K562 (cell line): Measurements from ENCODE around the gene HEPACAM2. TPM values are rescaled to one million over a fixed set of nuclear protein-coding genes. Genes with fewer than 3 reads are reported as not detected.

ENCODE experiments used
- ATAC-seq: fragments of 200-7000 bp; cut with Tn5 transposase; 3 replicates; pipeline ENCODE4 v1.9.1; 2020; ENCODE audit warnings: moderate library complexity
- BruUV-seq: library from RNA; stranded (reverse); fragments of 400-500 nt; replicated peaks from 2 replicates; lab custom pipeline; 2021; lab: Mats Ljungman, UMichigan
- CTCF ChIA-PET: fragments of 300-600 bp; formaldehyde crosslinking; extraction: SDS; loops from one replicate; lab custom pipeline; 2021; ENCODE audit warnings: low intra/inter-chr PET ratio; lab: Yijun Ruan, JAX
- POLR2A ChIA-PET: fragments of 300-600, 350-650 bp; sonication (Branson Sonifier 250); formaldehyde crosslinking; extraction: SDS; loops from one replicate; lab custom pipeline; 2021; ENCODE audit warnings: antibody characterized with exemption, inconsistent platforms; lab: Yijun Ruan, JAX
- DNase-seq, 4 experiments: peaks; one replicate each; pipeline versions ENCODE4 v3.0.0 to v3.0.0-alpha.2; 2011 to 2018; ENCODE audit warnings: low spot score in 3 of 4, mixed read lengths in 3 of 4; ENCODE audit errors: extremely low read depth in 1 of 4
- FAIRE-seq: peaks from 2 replicates; lab custom pipeline; 2011; peaks lifted over from hg19 to GRCh38; lab: Jason Lieb, UNC
- H2AFZ ChIP-seq: 2 replicates; pipeline ENCODE4 v1.6.0; 2011; ENCODE audit warnings: low read depth, low read length, control low read depth, inconsistent platforms
- H3K27ac ChIP-seq: fragments of 200-600 bp; 3 replicates; pipeline ENCODE4 v1.8.0; 2011; ENCODE audit warnings: low read depth, mild to moderate bottlenecking, control low read depth, inconsistent platforms, low read length, moderate library complexity, mixed read lengths; ENCODE audit errors: extremely low read depth
- H3K27me3 ChIP-seq, 2 experiments: fragments of 300-600 bp in 1 of 2; 2 replicates in 1 of 2; 3 replicates in 1 of 2; pipeline versions ENCODE4 v1.6.0 to v1.8.0; 2011; ENCODE audit warnings: inconsistent platforms in 2 of 2, low read length in 2 of 2, mild to moderate bottlenecking in 1 of 2, mixed read lengths in 1 of 2, moderate library complexity in 1 of 2; ENCODE audit not compliant: control insufficient read depth in 2 of 2, insufficient read depth in 2 of 2
- H3K36me3 ChIP-seq: fragments of 300-600 bp; 3 replicates; pipeline ENCODE4 v1.8.0; 2011; ENCODE audit warnings: mild to moderate bottlenecking, low read length, inconsistent platforms; ENCODE audit not compliant: control insufficient read depth, insufficient read depth
- H3K4me1 ChIP-seq, 2 experiments: fragments of 200-600 bp in 1 of 2; replicated peaks in 1 of 2; 2 replicates in 1 of 2; 3 replicates in 1 of 2; pipeline versions ENCODE4 v1.5.1 to v1.8.0; 2011; ENCODE audit warnings: inconsistent platforms in 2 of 2, low read length in 2 of 2, mild to moderate bottlenecking in 1 of 2, mixed read lengths in 1 of 2, moderate library complexity in 1 of 2; ENCODE audit not compliant: control insufficient read depth in 2 of 2, insufficient read depth in 2 of 2
- H3K4me2 ChIP-seq: 2 replicates; pipeline ENCODE4 v1.6.1; 2011; ENCODE audit warnings: low read length, control low read depth, inconsistent platforms, mixed read lengths; ENCODE audit not compliant: insufficient read depth
- H3K4me3 ChIP-seq: fragments of 200-600 bp; sonication (generic), shearing (Covaris generic); 2 replicates; pipeline ENCODE4 v1.5.1; 2016; ENCODE audit warnings: control low read depth, inconsistent platforms
- H3K79me2 ChIP-seq: fragments of 200-600 bp; 3 replicates; pipeline ENCODE4 v1.8.0; 2011; ENCODE audit warnings: low read length, inconsistent platforms; ENCODE audit not compliant: control insufficient read depth, insufficient read depth
- H3K9ac ChIP-seq, 2 experiments: 2 replicates each; pipeline versions ENCODE4 v1.6.0 to v1.6.1; 2011; ENCODE audit warnings: low read depth in 2 of 2, low read length in 2 of 2, control low read depth in 1 of 2, inconsistent platforms in 1 of 2, mild to moderate bottlenecking in 1 of 2, mixed read lengths in 1 of 2; ENCODE audit not compliant: insufficient read depth in 1 of 2
- H3K9me1 ChIP-seq: one replicate; pipeline ENCODE4 v1.6.0; 2011; ENCODE audit warnings: inconsistent platforms, mild to moderate bottlenecking, low read length, moderate library complexity; ENCODE audit not compliant: control insufficient read depth, insufficient read depth
- H3K9me3 ChIP-seq: replicated peaks from 2 replicates; pipeline ENCODE4 v1.5.1; 2011; ENCODE audit warnings: low read depth, low read length, inconsistent platforms; ENCODE audit not compliant: control insufficient read depth, insufficient read depth
- H4K20me1 ChIP-seq: replicated peaks from 2 replicates; pipeline ENCODE4 v1.6.1; 2011; ENCODE audit warnings: low read length, inconsistent platforms, mixed read lengths; ENCODE audit not compliant: control insufficient read depth, insufficient read depth
- CGGBP1 ChIP-seq: fragments of 250-450 bp; sonication (Bioruptor Pico); IDR thresholded peaks from 2 replicates; pipeline ENCODE4 v1.9.0; 2021; ENCODE audit warnings: mild to moderate bottlenecking
- FOXP1 ChIP-seq: sonication (generic); formaldehyde crosslinking; IDR thresholded peaks from 2 replicates; pipeline ENCODE4 v1.8.0; 2022; ENCODE audit warnings: mild to moderate bottlenecking, missing genetic modification reagents
- GATA2 ChIP-seq: sonication (generic); formaldehyde crosslinking; IDR thresholded peaks from 2 replicates; pipeline ENCODE4 v1.4.0; 2020; ENCODE audit warnings: mild to moderate bottlenecking, missing genetic modification reagents
- KAT7 ChIP-seq: sonication (generic); formaldehyde crosslinking; IDR thresholded peaks from 2 replicates; pipeline ENCODE4 v1.8.0; 2022; ENCODE audit warnings: missing genetic modification reagents, mild to moderate bottlenecking, borderline replicate concordance
- KLF16 ChIP-seq: IDR thresholded peaks from 2 replicates; pipeline ENCODE4 v1.6.1; 2016; ENCODE audit warnings: antibody characterized with exemption
- SUPT5H ChIP-seq: fragments of 450-650 bp; IDR thresholded peaks from 2 replicates; pipeline ENCODE4 v1.6.1; 2016
- ZFPM2 ChIP-seq: fragments of 250-450 bp; sonication (Bioruptor Pico); IDR thresholded peaks from 2 replicates; pipeline ENCODE4 v1.5.1; 2022; ENCODE audit warnings: mild to moderate bottlenecking
- ZNF583 ChIP-seq: fragments of 250-450 bp; sonication (Bioruptor Pico); IDR thresholded peaks from 2 replicates; pipeline ENCODE4 v1.4.0; 2020
- WGBS: fragments of 100-300 bp; shearing (Covaris generic); methylation state at CpG from one replicate; pipeline ENCODE4 v1.1.6; 2016; ENCODE audit warnings: low coverage, mixed read lengths; ENCODE audit not compliant: insufficient coverage; ENCODE audit errors: missing lambda C conversion rate; 5-methylcytosine and 5-hydroxymethylcytosine counted together
- in situ Hi-C: fragments of 300-500 bp; cut with MboI; formaldehyde crosslinking; loops from 4 replicates; pipeline ENCODE4 v1.15.0; 2018; ENCODE audit warnings: inconsistent platforms, mixed read lengths
- intact Hi-C: fragments of 100-400 bp; cut with micrococcal nuclease; formaldehyde crosslinking; loops from 2 replicates; pipeline ENCODE4 v1.14.2; 2022
- polyA plus RNA-seq, 8 experiments: library from polyadenylated mRNA; depleted of rRNA in 4 of 8; stranded (reverse) in 5 of 8; unstranded in 3 of 8; fragments of >200 nt; fragmentation: Nextera tagmentation in 2 of 8; fragmentation: Illumina TruSeq in 1 of 8; extraction: Ambion mirVana in 2 of 8; extraction: Trizol in 1 of 8; gene quantifications; 2 replicates each; pipeline versions ENCODE4 v1.2.1 to v1.2.3, GENCODE V29; 2011 to 2014; ENCODE audit warnings: inconsistent platforms in 1 of 8, missing spikeins in 1 of 8
- total RNA-seq, 7 experiments: library from RNA; depleted of rRNA in 6 of 7; stranded (reverse); fragments of >200 nt in 6 of 7; fragmentation: Illumina TruSeq in 2 of 7; extraction: Trizol in 2 of 7; gene quantifications; 2 replicates each; pipeline versions ENCODE4 v1.2.1 to v1.2.3, GENCODE V29; 2011 to 2021; ENCODE audit warnings: low replicate concordance in 1 of 7
- TF ChIP-seq, protein P1 (sequence below): sonication (generic); formaldehyde crosslinking; IDR thresholded peaks from 2 replicates; pipeline ENCODE4 v1.8.0; 2022; ENCODE audit warnings: mild to moderate bottlenecking, missing genetic modification reagents, borderline replicate concordance

HEPACAM2 gene
- total and polyA plus RNA-seq, 9 of the 15 experiments (the other 6 are each of a cell fraction or from before 2014, with no cell fraction given), result 2.0 to 6.5 (median 3.9) TPM

DNA sequence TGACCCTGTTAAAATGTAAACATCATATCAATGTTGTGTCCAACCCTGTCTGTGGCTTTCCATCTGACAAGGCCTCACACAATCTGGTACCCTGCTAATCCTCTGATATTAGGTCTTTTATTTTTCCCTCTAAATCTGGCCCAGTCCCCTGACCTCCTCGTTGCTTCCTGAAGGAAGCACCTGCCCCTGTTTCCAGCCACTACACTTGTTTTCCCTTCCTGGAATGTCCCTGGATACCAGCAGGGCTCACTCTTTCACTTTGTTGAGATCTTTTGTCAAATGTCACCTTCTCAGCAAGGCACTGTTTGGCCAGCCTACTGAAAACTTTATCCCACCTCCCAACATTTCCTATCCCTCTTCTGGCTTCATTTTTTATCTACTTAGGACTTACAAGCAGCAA lies 80.2 kb downstream of the HEPACAM2 start:
- Histone ChIP-seq H4K20me1 (no peaks in the 10 kb centered on the region), H3K9me1 (no peaks in the 10 kb centered on the region), H2AFZ (no peak overlapping the region), H3K79me2 (no peaks in the 10 kb centered on the region), H3K9ac (no peak overlapping the region), H3K9me3 (no peaks in the 10 kb centered on the region), H3K4me3 (no peak overlapping the region), H3K4me2 (no peak overlapping the region), H3K4me1 (peaks cover 0 to 12% of the 10 kb centered on the region in 2 experiments; a peak in 1 of 5 replicates), H3K36me3 (no peaks in the 10 kb centered on the region), H3K27me3 (no peaks in the 10 kb centered on the region; a peak in 1 of 5 replicates), H3K27ac (no peak overlapping the region)
- ChIA-PET CTCF (no interaction called here), POLR2A (no interaction called here)
- DNase-seq (no peak), FAIRE-seq (no peak), ATAC-seq (no peak)
- in situ Hi-C loops, result no loop called here
- intact Hi-C loops, result loop anchor here (2.0 kb wide), 1 partner anchor 27 kb away; no protein-coding TSS in a partner anchor
- no peak for TF ChIP-seq FOXP1 (CRISPR knock-in tag)
- TF ChIP-seq SUPT5H, result no peak
- no peak for TF ChIP-seq GATA2 (CRISPR knock-in tag)
- TF ChIP-seq ZNF583 (CRISPR knock-in tag), result no peak
- TF ChIP-seq KLF16, result no peak
- no peak for TF ChIP-seq ZFPM2 (CRISPR knock-in tag)
- TF ChIP-seq, protein P1, sequence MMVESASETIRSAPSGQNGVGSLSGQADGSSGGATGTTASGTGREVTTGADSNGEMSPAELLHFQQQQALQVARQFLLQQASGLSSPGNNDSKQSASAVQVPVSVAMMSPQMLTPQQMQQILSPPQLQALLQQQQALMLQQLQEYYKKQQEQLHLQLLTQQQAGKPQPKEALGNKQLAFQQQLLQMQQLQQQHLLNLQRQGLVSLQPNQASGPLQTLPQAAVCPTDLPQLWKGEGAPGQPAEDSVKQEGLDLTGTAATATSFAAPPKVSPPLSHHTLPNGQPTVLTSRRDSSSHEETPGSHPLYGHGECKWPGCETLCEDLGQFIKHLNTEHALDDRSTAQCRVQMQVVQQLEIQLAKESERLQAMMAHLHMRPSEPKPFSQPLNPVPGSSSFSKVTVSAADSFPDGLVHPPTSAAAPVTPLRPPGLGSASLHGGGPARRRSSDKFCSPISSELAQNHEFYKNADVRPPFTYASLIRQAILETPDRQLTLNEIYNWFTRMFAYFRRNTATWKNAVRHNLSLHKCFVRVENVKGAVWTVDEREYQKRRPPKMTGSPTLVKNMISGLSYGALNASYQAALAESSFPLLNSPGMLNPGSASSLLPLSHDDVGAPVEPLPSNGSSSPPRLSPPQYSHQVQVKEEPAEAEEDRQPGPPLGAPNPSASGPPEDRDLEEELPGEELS (CRISPR knock-in tag), result no peak
- TF ChIP-seq CGGBP1 (CRISPR knock-in tag), result no peak
- no peak for TF ChIP-seq KAT7 (CRISPR knock-in tag)
- WGBS, result 17% methylated on average over 1 of the region's 1 CpG
- no TSS peak for BruUV-seq
